Measurements from ENCODE around the gene FAM234A.

FAM234A gene

DNA sequence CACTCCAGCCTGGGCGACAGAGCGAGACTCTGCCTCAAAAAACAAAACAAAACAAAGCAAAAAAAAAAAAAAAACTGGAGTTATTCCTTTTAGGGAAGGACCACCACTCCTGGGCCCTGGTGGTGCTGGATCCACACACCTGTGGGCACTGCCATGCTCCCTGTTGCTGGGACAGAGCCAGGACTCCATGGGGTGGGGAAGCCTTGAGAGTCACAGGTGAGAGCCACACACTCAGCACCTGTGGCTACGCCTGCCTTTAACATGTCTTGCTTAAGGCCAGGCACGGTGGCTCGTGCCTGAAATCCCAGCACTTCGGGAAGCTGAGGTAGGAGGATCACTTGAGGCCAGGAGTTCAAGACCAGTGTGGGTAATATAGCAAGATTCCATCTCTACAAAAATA lies 66.6 kb downstream of the FAM234A start:
- no peak for DNase-seq (ENCODE audit: low spot score)

DNA sequence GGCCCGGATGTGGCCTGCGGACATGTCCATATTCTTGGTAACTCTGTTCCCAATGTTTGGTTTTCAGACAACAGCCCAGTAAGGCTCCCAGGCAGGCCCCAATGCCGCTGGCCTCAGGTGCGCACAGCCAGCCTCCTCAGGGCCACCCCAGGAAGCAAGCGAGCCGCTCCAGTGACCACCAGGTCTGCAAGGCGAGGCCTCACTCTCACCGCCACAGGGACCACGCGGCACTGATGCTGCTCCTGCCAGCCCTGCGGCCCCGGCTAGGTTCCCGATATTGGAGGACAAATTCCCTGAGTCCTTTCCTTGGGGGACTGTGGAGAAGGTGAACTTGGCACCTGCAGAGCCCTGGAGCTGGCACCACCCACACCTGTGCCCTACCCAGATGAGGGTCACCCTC lies 67.3 kb downstream of the FAM234A start:
- DNase-seq (ENCODE audit: low spot score), result no peak

DNA sequence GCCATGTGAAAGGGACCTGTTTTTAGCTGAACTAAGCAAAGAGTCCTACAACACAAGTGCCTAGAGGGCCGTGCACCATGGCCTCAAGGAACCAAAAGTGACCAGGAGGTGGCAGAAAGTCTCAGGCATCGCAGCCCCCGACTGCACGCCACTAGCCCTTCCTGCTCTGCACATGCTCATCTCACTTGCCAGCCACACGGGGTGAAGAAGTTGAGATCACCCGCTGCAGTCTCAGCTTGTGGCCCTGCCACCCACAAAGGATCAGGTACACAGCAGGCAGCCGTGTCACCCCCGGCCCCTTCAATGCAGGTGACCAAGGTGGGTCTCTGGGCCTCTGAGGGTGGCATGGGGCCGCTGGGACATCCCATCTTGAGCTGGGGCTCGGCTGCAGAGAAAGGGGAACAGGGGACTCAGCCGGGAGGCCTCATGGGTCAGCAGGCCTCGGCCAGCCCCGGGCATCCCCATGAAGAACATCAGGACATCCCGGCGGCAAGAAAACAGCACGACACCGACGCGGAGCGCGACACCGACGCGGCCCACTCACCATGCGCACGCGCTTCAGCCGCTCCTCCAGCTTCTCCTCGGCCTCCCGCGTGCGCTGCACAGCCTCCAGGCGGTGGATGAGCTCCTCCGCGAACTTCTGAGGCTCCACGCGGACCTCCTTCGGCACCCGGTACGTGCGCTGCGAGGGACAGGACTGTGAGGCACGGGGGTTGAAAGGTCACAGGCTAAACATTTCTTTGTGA lies 69.3 kb downstream of the FAM234A start:
- DNase-seq (ENCODE audit: low spot score), result no peak

DNA sequence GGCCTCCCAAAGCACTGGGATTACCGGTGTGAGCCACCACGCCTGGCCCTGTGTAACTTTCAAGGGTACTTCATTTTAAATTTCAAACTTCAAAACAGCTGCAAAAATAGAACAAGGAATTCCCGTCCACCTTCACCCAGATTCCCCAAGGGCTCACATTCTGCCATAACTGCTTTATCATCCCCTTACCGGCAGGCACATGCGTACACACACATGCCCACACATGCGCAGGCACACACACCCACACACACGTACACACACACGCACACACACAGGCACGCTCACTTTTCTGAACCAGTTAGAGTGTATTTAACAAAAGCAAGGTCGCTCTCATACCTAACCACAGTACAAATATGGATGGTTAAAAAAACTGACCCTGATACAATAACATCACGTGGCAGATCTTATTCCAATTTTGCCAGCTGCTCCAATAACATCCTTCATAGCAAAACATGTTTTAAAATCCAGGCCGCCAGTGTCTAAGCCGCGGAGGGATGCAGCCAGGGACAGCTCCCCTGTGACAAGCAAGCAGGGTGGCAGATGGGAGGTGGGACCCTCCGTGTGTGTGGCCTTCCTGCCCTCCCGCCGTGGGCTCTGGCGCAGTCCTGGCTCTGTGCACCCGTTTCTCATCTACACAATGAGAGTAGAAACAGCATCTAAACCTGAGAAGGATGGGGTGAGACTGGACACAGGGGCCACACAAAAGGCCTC lies 71.5 kb downstream of the FAM234A start:
- no peak for DNase-seq (ENCODE audit: low spot score)

DNA sequence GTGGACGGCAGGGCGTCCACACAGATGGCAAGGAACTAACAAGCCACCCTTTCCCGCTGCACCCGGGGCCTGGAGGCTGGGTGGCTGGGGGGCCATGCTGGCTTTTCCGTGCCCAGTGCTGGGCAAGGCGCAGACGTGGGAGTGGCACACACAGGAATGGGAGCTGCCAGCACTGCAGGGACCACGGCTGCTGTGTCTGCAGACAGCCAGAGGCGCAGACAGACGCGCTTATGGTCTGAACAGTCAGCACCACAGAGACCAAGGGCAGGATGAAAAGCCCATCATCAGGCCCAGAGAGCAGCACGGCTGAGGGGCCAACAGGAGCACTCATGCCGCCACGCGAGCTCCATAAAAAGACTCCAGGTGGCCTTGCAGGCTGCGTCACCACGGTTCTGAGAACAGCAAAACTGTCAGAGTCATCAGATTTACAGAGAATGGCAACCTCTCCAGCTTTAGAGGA lies 72.3 kb downstream of the FAM234A start:
- DNase-seq (ENCODE audit: low spot score), result no peak

DNA sequence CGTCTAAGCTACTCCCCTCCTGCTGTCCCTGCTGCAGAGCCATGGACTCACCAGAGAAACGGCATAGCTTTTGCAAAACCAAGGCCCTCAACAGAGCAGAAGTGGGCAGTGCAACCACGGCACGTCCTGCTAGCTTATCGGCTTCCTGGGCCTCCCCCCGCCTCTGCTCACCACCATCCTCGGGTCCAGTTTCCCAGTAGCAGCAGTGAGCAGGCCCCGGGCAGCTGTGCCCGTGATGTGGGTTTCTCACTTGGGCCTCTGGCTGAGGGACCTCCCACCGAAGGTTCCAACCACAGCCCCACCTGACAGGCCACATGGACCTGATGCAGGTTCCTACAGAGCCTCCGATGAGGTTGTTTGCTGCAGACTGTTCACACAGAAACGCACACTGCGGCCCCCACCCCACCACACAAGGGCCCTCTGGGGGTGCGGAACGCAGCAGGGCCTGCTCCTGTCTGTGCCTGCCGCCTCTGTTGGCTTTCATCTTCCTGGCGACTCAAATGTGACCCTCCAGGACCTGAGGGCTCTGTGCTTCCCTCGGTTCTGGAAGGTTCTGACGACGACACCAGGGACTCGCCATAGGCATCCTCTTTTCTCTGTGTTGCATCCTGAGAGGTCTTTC lies 73.2 kb downstream of the FAM234A start:
- DNase-seq (ENCODE audit: low spot score), result no peak

DNA sequence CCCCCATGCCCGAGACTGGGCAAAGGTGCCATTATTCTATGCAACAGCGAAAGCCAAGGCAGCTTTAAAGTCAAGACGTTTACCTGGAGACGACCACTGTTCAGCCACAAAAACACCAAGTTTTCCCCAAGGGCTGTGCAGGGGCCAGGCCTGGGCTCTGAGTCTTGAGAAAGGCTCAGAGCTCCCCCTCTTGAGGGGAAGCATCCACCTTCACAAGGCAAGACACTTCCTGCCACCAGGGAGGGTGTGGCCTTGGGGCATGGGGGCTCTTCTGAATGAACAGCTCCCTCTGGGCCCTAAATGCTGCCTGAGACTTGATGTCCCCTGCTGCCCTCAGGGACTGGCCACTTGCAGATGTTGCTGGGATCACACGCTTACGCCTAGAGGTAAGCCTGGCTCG lies 74.9 kb downstream of the FAM234A start:
- no peak for DNase-seq (ENCODE audit: low spot score)

DNA sequence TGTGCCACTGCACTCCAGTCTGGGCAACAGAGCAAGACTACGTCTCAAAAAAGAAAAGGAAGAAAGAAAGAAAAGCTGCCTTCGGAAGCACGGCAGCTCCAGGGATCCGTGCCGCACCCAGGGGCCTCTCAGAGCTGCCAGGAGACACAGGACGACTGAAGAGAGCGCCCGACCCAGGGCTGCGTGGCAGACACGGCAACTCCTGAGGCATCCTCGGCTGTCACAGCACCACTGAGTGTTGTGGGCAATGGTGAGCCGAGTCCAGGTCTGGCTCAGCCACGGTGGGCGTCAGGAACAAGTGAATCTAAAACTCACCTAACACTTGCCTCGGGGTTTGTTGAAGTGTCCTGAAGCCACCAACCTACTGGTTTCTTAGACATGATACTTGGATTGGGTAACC lies 77.1 kb downstream of the FAM234A start:
- no peak for DNase-seq (ENCODE audit: low spot score)

DNA sequence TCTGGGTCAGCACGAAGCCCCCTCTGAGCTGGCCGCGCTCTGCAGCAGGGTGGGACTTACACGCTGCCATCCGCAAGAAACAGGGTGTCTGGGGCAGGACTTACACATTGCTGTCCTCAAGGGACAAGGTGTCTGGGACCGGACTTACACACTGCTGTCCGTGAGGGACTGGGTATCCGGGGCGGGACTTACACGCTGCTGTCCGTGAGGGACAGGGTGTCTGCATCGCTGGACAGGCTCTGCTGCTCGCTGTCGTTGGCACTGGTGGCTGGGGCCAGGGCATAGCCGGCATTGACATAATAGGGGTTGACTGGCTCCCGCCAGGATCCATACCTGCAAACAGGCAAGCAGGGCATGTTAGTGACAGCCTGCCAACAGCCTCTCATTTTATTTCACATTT lies 79.7 kb downstream of the FAM234A start:
- no peak for DNase-seq (ENCODE audit: low spot score)

DNA sequence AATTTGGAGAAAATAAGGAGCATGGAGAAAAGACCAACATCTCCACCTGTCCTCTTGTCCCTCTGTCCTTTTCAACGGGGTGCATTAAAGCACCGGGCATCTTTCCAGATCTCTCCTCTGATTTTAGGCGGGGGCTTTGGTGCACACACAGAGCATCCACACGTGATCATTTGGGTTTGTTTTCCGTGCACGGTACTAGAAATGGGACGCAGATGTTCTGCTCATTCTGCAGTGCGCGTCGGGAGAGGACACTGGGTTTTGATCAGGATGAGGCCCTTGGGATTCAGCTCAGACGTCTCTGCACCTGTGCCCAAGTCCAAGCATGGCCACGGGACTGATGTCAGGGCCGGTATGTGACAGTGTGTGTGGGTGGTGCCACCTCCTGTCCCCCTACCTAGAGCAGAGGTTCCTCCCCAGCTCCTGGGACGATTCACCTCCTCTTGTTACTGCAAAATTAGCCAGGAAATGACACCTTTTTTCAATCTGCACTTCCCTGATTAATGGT lies 80.2 kb downstream of the FAM234A start:
- no peak for DNase-seq (ENCODE audit: low spot score)
